Activated T-cell treated with anti-CD3 and anti-CD28 coated beads for 4 hours (primary cell): ENCODE measurements around the gene SLC45A3.
"Not testable (repeated sequence)": the region's sequence is repeated elsewhere in the genome, so short reads cannot be mapped to it uniquely, and the experiment has no call there.

Experiments
- DNase-seq: peaks from one replicate; pipeline ENCODE4 v3.0.0-alpha.2; 2020

Gene SLC45A3

DNA sequence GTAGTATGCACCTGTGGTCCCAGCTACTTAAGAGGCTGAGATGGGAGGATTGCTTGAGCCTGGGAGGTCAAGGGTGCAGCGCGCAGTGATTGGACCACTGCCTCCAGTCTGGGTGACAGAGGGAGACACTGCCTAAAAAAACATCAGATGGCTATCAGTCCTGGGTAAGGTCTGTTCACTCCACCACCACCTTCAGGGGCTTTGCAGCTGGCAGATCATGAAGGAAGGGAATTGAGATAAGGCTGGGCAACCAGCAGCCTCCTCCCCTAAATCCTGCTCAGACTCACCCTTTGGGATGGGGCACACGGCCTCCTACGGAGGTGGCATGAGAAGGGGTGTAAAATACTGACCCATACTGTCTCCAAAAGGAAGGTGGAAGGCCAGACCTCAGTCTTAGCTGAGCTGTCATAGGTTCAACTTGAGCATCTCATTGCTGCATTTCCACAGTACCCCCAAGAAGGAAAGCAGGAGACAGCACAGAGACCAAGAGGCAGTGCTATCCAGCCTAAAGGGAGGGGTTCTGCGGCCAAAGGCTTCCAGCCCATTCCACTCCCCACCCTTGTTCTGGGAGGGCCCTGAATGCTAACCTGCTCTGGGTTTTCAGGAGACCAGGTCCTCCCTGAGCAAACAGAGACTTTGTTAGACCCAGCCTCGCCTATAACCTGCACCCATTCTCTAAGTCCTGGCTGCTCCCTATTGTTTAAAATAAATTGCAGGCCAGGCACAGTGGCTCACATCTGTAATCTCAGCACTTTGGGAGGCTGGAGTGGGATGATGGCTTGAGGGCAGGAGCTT, 13.7 kb downstream of the SLC45A3 start:
- DNase-seq, result no peak

GRCh38 chr1:205665201-205666045, 14.9 kb downstream of the SLC45A3 start:
- no peak for DNase-seq

DNA sequence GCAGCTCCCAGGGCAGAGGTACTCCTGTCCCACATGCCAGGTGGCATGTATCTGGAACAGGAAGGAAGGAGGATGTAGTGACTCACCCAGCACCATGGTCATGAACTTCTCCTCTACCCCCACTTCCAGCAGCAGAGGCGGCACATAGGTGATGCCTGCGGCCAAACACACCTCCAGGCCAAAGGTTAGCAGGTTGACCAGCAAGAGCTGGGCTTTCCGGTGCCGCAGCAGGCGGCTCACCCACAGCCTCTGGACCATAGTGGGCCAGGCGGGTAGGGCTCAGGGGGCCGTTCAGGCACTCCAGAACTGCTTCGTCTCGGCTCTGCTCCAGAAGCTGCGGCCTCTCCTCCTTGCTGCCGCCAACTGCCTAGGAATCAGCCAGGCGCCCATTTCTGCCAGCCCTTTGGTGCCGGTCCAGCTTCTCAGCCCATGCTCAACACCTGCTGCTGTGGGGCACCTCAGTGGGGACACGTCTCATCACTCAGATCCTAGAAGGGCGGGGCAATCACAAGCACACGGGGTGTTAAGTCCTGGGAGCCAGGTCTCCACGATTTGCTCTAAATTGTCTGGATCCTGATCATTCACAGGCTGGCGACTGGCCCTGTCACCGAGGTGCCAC, 15.8 kb downstream of the SLC45A3 start:
- DNase-seq, result no peak

DNA sequence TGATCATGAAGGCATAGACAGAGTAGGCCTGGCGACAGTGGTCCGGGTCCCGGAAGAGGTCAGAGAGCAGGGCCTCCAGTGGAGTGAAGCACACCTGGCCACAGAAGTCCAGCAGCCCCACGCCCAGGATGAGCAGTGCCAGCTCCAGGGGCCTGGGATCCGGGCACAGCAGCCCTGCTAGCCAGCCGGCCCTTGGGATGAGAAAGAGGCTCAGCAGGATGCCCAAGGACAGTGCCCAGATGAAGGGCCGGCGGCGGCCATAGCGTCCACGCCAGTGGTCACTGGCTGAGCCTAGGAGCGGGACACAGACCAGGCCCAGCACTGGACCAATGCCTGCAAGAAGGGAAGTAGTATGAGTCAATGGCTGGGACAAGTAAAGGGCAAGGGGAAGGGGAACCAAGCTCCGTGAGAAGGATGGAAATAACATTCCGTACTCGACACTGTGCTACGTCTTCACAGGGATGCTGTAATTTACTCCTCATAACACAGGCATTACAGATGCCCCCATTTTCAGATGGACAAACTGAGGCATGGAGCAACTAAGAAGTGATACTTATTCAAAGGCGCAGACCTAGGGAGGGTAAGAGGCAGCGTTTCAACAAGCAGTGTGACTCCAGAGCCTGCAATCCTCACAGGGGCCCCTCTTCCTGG, 16.9 kb downstream of the SLC45A3 start:
- DNase-seq, result no peak

DNA sequence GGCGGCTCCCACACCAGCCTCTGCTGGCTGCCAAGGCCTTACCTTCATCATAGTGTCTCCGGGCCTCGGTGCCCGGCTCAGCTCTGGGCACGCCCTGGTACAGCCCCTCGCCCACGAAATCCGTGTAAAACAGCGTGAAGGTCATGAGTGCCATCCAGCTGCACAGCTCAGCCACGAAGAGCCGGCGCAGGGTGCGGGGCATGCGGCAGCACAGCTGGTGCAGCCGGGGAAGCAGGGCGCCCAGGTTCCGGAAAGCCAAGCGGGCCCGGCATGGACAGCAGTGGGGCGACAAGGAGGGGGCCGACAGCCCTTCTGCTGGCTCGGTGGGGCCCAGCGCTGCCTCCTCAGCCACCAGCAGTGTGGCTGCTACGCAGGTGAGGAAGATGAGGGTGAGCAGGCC, 17.5 kb downstream of the SLC45A3 start:
- DNase-seq, result no peak

DNA sequence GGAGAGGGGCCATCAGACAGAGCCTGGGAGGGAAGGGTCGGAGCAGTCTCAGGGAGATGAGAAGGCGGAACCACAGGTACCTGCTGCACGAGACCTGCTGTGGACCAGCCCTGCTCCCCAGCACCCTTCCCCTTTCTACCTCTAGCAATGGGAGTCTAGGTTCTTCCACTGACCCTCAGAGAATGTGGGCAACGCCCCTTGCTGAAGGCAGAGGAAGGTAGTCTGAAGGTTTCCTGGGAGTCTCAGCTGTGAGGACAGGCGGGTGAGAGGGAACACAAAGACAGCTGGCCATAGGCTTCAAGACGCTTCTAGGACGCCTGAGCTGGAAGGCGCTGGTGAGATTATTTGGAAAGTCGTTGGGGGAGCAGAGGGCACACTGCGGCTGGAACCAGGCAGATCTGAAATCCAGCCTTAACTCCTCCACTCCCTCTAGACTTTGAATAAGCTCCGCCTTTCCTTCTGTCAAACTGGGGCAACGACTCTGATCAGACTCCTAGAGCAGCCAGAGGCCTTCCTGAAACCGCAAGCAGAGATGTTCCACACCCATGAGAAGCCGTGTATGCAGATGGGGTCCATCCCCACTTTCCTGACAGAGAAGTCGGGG, 18.1 kb downstream of the SLC45A3 start:
- no peak for DNase-seq

- DNase-seq, result no peak
Measured at GRCh38 chr1:205661429-205662134, 18.7 kb downstream of the SLC45A3 start.

GRCh38 chr1:205660361-205660760, 19.9 kb downstream of the SLC45A3 start:
- DNase-seq, result no peak

- peak; percentile 69 for DNase-seq
Measured at GRCh38 chr1:205658943-205659581, 21.2 kb downstream of the SLC45A3 start.

- DNase-seq, result no peak
Measured at GRCh38 chr1:205656236-205656635, 24.1 kb downstream of the SLC45A3 start.

- DNase-seq, result no peak
Measured at GRCh38 chr1:205652984-205653383, 27.3 kb downstream of the SLC45A3 start.

DNA sequence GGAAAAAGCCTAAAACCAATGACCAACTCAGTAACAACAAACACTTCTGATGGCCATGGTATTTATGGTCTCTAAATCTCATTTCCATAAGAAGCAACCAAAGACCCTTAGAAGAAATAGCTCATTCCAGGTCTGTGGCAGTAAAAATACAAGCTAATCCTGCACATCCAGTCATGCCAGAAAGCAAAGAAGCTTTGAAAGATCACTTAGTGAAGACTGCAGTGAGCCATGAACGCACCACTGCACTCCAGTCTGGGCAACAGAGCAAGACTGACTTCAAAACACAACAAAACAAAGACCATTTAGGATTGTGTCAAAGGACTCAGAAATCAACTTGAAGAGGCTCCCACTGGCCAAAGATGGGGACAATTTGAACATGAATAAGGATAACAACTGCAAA, 30.1 kb downstream of the SLC45A3 start:
- no peak for DNase-seq

GRCh38 chr1:205645519-205645918, 34.8 kb downstream of the SLC45A3 start:
- no peak for DNase-seq

- DNase-seq, result no peak
Measured at GRCh38 chr1:205642679-205643307, 37.5 kb downstream of the SLC45A3 start.

DNA sequence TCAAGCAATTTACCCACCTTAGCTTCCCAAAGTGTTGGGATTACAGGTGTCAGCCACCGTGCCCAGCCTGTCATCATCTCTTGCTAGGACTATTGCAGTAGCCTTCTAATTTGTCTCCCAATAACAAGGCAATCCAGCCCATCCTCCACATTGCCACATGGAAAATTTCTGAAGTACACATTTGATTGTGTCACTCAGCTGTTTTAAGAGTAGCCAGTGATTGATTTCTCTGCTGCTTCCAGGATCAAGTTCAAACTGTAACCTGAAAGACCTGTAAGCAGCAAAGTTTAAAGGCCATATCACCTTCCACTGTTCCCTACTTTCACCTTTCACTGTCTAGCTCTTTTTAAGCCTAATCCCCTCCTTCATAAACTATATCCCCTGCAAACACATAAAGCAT, 40.7 kb downstream of the SLC45A3 start:
- no peak for DNase-seq

DNA sequence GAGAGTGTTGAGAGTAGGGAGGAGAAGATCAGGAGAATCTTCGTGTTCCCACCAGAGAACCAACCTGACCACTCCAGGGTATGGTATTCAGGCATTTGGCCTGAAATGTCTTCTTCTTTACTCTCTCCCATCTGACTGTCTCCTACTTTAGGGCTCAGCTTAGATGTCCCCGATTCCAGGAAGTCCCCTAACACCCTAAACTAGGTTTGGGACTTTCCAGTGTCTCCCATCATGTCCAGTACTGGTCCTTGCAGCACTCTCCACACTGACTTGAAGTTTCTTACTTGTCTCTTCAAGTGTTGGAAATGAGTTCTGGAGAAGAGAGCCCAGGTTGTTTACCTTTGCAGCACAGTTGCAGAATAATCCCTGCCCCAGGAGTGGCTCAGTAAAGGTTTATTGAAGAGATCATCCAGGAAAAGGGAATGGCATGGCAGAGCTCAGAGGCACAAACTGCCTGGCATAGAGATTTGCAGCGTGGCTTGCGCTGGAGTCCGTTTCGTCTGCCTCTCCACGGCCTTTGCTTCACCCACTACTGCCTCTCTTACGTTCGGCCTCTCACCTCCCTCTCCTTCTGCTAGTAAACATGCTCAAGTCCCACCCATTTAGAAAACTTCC, 42.3 kb downstream of the SLC45A3 start:
- DNase-seq, result no peak

DNA sequence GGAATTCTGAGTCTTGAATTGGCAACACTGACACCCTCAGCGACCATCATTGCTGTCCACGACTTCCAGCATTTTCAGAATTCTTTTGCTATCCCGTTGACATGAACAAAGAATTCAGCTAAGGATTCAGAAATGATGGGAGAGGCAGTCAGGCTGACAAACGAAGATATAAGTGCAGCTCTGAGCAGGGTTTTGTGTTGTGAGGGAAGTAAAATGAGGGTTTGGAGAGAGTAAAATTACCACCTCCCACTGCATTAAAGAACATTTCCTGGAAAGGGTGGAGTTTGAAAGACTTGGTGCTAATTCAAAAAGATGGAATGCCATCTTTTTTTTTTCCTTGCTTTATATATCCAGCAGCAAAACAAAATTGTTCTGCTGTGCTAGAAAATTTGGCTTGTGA, 43.6 kb downstream of the SLC45A3 start:
- no peak for DNase-seq

- DNase-seq, result not testable (repeated sequence)
Measured at GRCh38 chr1:205636138-205636530, 44.2 kb downstream of the SLC45A3 start.

DNA sequence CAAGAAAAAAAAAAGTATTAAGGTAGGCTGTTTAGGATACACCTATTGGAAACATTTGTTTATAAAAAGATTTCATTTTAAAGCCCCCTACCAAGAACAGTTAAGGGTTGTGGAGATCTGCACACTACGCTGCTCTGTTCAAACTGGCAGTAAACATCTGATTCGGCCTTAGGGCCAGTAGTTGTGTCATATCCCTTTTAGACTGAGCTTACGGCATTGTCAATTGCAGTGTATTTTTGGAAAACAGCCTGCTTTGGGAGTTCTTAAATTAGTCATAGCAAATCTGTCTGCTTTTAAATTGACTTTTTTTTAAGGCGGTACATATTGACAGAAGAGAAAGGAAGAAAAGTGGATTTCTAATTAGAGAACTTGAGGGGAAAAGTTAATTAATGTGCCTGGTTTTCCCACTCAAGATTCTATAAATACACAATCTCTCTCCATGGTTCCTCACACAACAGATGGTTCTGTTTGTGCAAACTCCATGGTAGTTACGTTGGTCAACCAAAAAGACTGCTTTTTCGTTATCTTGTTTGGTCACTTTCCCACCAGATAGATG, 46.8 kb downstream of the SLC45A3 start:
- DNase-seq, result no peak

- DNase-seq, result no peak
Measured at GRCh38 chr1:205632669-205633169, 47.6 kb downstream of the SLC45A3 start.
